K562 (cell line): ENCODE results near the gene IL1F10. TPM values are rescaled to one million over a fixed set of nuclear protein-coding genes. Genes with fewer than 3 reads are reported as not detected.
A peak's percentile ranks its signal among the peaks of the same experiment; 100 is the strongest.

ENCODE experiments used
- ARID3A ChIP-seq: IDR thresholded peaks from 2 replicates; pipeline ENCODE4 v1.6.1; 2012; ENCODE audit warnings: low read depth, low read length, improper control_type of control experiment, borderline replicate concordance
- CCNT2 ChIP-seq: IDR thresholded peaks from 2 replicates; pipeline ENCODE4 v1.6.1; 2011; ENCODE audit warnings: borderline replicate concordance, low read depth, mild to moderate bottlenecking, moderate library complexity, mixed read lengths, low read length; ENCODE audit not compliant: insufficient read length; ENCODE audit errors: extremely low read depth
- EZH2 ChIP-seq: IDR thresholded peaks from 2 replicates; pipeline ENCODE4 v1.6.1; 2012; ENCODE audit warnings: low read depth, mild to moderate bottlenecking, inconsistent platforms, low read length, borderline replicate concordance
- FUS ChIP-seq: fragments of 200-400 bp; formaldehyde crosslinking; optimal IDR thresholded peaks from 2 replicates; pipeline ENCODE3; 2017; ENCODE audit warnings: low read depth, low read length
- GATA2 ChIP-seq: sonication (generic); formaldehyde crosslinking; IDR thresholded peaks from 2 replicates; pipeline ENCODE4 v1.4.0; 2020; ENCODE audit warnings: mild to moderate bottlenecking, missing genetic modification reagents
- GATAD2B ChIP-seq: fragments of 450-650 bp; IDR thresholded peaks from 2 replicates; pipeline ENCODE4 v1.6.1; 2017; ENCODE audit warnings: mild to moderate bottlenecking, borderline replicate concordance
- HMG20A ChIP-seq: fragments of 450-650 bp; formaldehyde crosslinking; conservative IDR thresholded peaks from 2 replicates; pipeline ENCODE4 v1.4.0; 2020; ENCODE audit warnings: mild to moderate bottlenecking, mixed read lengths
- JUN ChIP-seq, 2 experiments: sonication (generic) in 1 of 2; formaldehyde crosslinking in 1 of 2; IDR thresholded peaks; 2 replicates each; pipeline versions ENCODE4 v1.6.1 to v1.8.0; 2012 to 2022; ENCODE audit warnings: borderline replicate concordance in 2 of 2, mild to moderate bottlenecking in 2 of 2, improper control_type of control experiment in 1 of 2, low read depth in 1 of 2, low read length in 1 of 2, missing genetic modification reagents in 1 of 2
- MLLT1 ChIP-seq, 2 experiments: fragments of 450-650 bp; IDR thresholded peaks; 2 replicates each; pipeline ENCODE4 v1.6.1; 2016
- MNT ChIP-seq, 2 experiments: fragments of 450-650 bp; conservative IDR thresholded peaks; 2 replicates each; pipeline ENCODE4 v1.6.1; 2017; ENCODE audit warnings: mild to moderate bottlenecking in 2 of 2, moderate library complexity in 2 of 2
- MTA3 ChIP-seq: fragments of 450-650 bp; formaldehyde crosslinking; IDR thresholded peaks from 2 replicates; pipeline ENCODE4 v1.6.1; 2017; ENCODE audit warnings: mild to moderate bottlenecking, borderline replicate concordance
- POLR2B ChIP-seq: fragments of 450-650 bp; IDR thresholded peaks from 2 replicates; pipeline ENCODE4 v1.6.1; 2018; ENCODE audit warnings: low read depth; ENCODE audit not compliant: partially characterized antibody
- POU5F1 ChIP-seq: fragments of 150-350 bp; IDR thresholded peaks from 2 replicates; pipeline ENCODE4 v1.6.1; 2014; ENCODE audit warnings: borderline replicate concordance, low read length, low read depth, mild to moderate bottlenecking; ENCODE audit not compliant: partially characterized antibody
- SMARCA4 ChIP-seq: fragments of 450-650 bp; IDR thresholded peaks from 2 replicates; pipeline ENCODE4 v1.6.1; 2016
- SRSF1 ChIP-seq: fragments of 200-400 bp; formaldehyde crosslinking; IDR thresholded peaks from 2 replicates; pipeline ENCODE4 v1.6.1; 2017; ENCODE audit warnings: mild to moderate bottlenecking, low read depth, low read length, moderate library complexity
- TAF1 ChIP-seq: IDR thresholded peaks from 2 replicates; pipeline ENCODE4 v1.6.1; 2011; ENCODE audit warnings: mild to moderate bottlenecking, low read length, moderate library complexity; ENCODE audit not compliant: insufficient read depth, control insufficient read depth, severe bottlenecking; ENCODE audit errors: extremely low read depth
- THAP7 ChIP-seq: fragments of 250-450 bp; sonication (Bioruptor Pico); IDR thresholded peaks from 2 replicates; pipeline ENCODE4 v1.5.0; 2021
- U2AF1 ChIP-seq: fragments of 200-400 bp; formaldehyde crosslinking; optimal IDR thresholded peaks from 2 replicates; pipeline ENCODE3; 2017; ENCODE audit warnings: mild to moderate bottlenecking, low read depth, low read length, moderate library complexity
- ZBTB7A ChIP-seq: IDR thresholded peaks from 2 replicates; pipeline ENCODE4 v1.6.1; 2011; ENCODE audit warnings: low read depth, mild to moderate bottlenecking, low read length, moderate library complexity, borderline replicate concordance; ENCODE audit not compliant: control insufficient read depth
- ZNF134 ChIP-seq: fragments of 250-450 bp; sonication (Bioruptor Pico); conservative IDR thresholded peaks from 2 replicates; pipeline ENCODE4 v1.4.0; 2020
- ZNF23 ChIP-seq: fragments of 250-450 bp; sonication (Bioruptor Pico); IDR thresholded peaks from 2 replicates; pipeline ENCODE4 v1.4.0; 2020; ENCODE audit warnings: mild to moderate bottlenecking
- ZNF232 ChIP-seq: sonication (generic); formaldehyde crosslinking; IDR thresholded peaks from 2 replicates; pipeline ENCODE4 v1.8.0; 2022; ENCODE audit warnings: mild to moderate bottlenecking, missing genetic modification reagents
- ZNF583 ChIP-seq: fragments of 250-450 bp; sonication (Bioruptor Pico); IDR thresholded peaks from 2 replicates; pipeline ENCODE4 v1.4.0; 2020
- ZNF584 ChIP-seq: fragments of 200-800 bp; sonication (Bioruptor generic); IDR thresholded peaks from 2 replicates; pipeline ENCODE4 v1.6.1; 2016; ENCODE audit warnings: low read depth, mild to moderate bottlenecking, missing genetic modification characterization, missing compliant biosample characterization
- polyA plus RNA-seq, 8 experiments: library from polyadenylated mRNA; depleted of rRNA in 4 of 8; stranded (reverse) in 5 of 8; unstranded in 3 of 8; fragments of >200 nt; fragmentation: Nextera tagmentation in 2 of 8; fragmentation: Illumina TruSeq in 1 of 8; extraction: Ambion mirVana in 2 of 8; extraction: Trizol in 1 of 8; gene quantifications; 2 replicates each; pipeline versions ENCODE4 v1.2.1 to v1.2.3, GENCODE V29; 2011 to 2014; ENCODE audit warnings: inconsistent platforms in 1 of 8, missing spikeins in 1 of 8
- total RNA-seq, 7 experiments: library from RNA; depleted of rRNA in 6 of 7; stranded (reverse); fragments of >200 nt in 6 of 7; fragmentation: Illumina TruSeq in 2 of 7; extraction: Trizol in 2 of 7; gene quantifications; 2 replicates each; pipeline versions ENCODE4 v1.2.1 to v1.2.3, GENCODE V29; 2011 to 2021; ENCODE audit warnings: low replicate concordance in 1 of 7

IL1F10 gene
- total and polyA plus RNA-seq, 9 of the 15 experiments (the other 6 are each of a cell fraction or from before 2014, with no cell fraction given): not detected

- TF ChIP-seq JUN (IDR thresholded peaks at IDR 0.05; ENCODE audit: borderline replicate concordance, low read depth, low read length) (no peak), JUN (CRISPR knock-in tag; IDR thresholded peaks at IDR 0.05; ENCODE audit: borderline replicate concordance) (no peak), FUS (no peak), ZNF23 (CRISPR knock-in tag) (no peak), MLLT1 (IDR thresholded peaks at IDR 0.05) (peak; percentile 28 to 55; a peak in 1 of 4 replicates), MTA3 (peak; percentile 46; the same call in 1 of the 2 replicates), ZNF134 (CRISPR knock-in tag) (peak; percentile 46; the same call in 1 of the 2 replicates), GATA2 (peak; percentile 68; the same call in 1 of the 2 replicates), ZBTB7A (no peak), SRSF1 (no peak), THAP7 (no peak), POLR2B (no peak), ZNF232 (CRISPR knock-in tag) (no peak), HMG20A (CRISPR knock-in tag) (peak; percentile 10; the same call in 1 of the 2 replicates), GATAD2B (no peak), ZNF583 (CRISPR knock-in tag) (peak; percentile 83; the same call in 1 of the 2 replicates), EZH2 (no peak), U2AF1 (no peak), ARID3A (no peak), ZNF584 (CRISPR knock-in tag) (no peak), TAF1 (no peak), POU5F1 (no peak), CCNT2 (peak; percentile 64), MNT (conservative IDR thresholded peaks at IDR 0.05) (peak in 1 of 2 experiments; percentile 34; a peak in 1 of 4 replicates), SMARCA4 (peak; percentile 89)
These were observed 33.8 kb upstream of the IL1F10 start (continued) for GRCh38 chr2:113034016-113034415.
